Measurements from ENCODE around the gene DNPEP.
A peak's percentile ranks its signal among the peaks of the same experiment; 100 is the strongest.

Gene DNPEP

DNA sequence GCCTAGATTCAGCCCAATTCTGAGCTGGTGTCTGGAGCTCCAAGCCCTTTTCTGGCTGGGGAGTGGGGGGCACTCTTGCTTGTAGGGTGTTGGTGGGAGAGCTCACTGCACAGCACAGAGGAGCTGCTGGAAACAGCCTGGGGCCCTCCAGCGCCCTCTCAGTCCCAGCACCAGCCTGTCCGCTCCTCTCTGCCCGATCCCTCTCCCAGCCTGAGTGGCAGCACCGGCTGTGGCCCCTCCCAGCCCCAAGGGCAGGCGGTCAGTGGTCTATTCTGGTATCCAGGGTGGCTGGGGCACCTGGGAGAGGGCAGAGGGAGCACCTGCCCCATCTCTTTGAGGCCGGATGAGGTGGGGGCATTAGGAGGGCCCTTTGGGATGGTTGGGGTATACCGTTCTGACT is 17.2 kb upstream of the DNPEP start:
- H3K4me3 ChIP-seq (IDR thresholded peaks at IDR 0.05; ENCODE audit: insufficient read depth, low read depth, low read length) = no peak overlapping the region
- H3K4me2 ChIP-seq = no peak overlapping the region
- H3K27me3 ChIP-seq (ENCODE audit: insufficient read depth, low read depth) = no peaks in the 10 kb centered on the region
- H2AFZ ChIP-seq (ENCODE audit: low read depth) = no peak overlapping the region
- H4K20me1 ChIP-seq (ENCODE audit: insufficient read depth) = no peaks in the 10 kb centered on the region
- no peak overlapping the region for H3K9ac ChIP-seq
- peaks cover 5% of the 10 kb centered on the region for H3K4me1 ChIP-seq (ENCODE audit: low read depth, poor library complexity, severe bottlenecking)
- no peaks in the 10 kb centered on the region for H3K79me2 ChIP-seq (ENCODE audit: insufficient read depth, low read depth)
- H3K36me3 ChIP-seq (ENCODE audit: insufficient read depth) = no peaks in the 10 kb centered on the region
- H3K27ac ChIP-seq = no peak overlapping the region
- TF ChIP-seq, protein P1, sequence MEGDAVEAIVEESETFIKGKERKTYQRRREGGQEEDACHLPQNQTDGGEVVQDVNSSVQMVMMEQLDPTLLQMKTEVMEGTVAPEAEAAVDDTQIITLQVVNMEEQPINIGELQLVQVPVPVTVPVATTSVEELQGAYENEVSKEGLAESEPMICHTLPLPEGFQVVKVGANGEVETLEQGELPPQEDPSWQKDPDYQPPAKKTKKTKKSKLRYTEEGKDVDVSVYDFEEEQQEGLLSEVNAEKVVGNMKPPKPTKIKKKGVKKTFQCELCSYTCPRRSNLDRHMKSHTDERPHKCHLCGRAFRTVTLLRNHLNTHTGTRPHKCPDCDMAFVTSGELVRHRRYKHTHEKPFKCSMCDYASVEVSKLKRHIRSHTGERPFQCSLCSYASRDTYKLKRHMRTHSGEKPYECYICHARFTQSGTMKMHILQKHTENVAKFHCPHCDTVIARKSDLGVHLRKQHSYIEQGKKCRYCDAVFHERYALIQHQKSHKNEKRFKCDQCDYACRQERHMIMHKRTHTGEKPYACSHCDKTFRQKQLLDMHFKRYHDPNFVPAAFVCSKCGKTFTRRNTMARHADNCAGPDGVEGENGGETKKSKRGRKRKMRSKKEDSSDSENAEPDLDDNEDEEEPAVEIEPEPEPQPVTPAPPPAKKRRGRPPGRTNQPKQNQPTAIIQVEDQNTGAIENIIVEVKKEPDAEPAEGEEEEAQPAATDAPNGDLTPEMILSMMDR (conservative IDR thresholded peaks at IDR 0.05; ENCODE audit: low read depth, low read length) = no peak

DNA sequence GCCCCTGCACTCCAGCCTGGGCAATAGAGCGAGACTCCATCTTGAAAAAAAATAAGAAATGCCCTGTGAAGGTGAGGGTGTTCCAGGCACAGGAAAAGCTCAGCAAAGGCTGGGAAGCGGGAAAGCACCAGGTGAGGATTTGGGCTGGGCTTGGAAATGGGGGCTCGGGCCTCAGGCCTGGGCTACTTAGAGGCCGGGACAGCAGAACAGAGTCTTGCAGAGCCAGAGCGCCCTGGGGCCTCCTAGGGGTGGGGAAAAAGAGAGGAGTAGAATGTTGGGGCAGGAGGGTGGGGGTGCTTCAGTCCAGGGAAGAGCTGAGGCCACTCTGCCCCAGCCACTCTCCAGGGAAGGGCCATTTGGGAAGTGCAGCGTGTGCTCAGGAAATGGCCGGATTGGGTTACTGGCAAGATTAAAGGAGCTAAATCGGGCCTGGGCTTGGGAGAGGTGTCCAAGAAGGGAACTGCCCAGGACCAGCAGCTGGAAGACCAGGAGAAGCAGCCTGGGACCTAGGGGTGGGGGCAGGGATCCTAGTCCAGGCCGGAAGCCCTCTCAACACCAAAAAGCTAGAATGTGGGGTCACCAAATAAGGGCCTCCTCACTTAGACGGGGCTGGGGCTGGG is 16.7 kb upstream of the DNPEP start:
- H3K9ac ChIP-seq = no peak overlapping the region
- H3K27ac ChIP-seq = no peak overlapping the region
- no peak overlapping the region for H2AFZ ChIP-seq (ENCODE audit: low read depth)
- no peaks in the 10 kb centered on the region for H4K20me1 ChIP-seq (ENCODE audit: insufficient read depth)
- no peak overlapping the region for H3K4me2 ChIP-seq
- no peak overlapping the region for H3K4me3 ChIP-seq (IDR thresholded peaks at IDR 0.05; ENCODE audit: insufficient read depth, low read depth, low read length)
- no peaks in the 10 kb centered on the region for H3K27me3 ChIP-seq (ENCODE audit: insufficient read depth, low read depth)
- TF ChIP-seq, protein P1 (conservative IDR thresholded peaks at IDR 0.05; ENCODE audit: low read depth, low read length) = no peak
- peaks cover 5% of the 10 kb centered on the region for H3K4me1 ChIP-seq (ENCODE audit: low read depth, poor library complexity, severe bottlenecking)
- H3K36me3 ChIP-seq (ENCODE audit: insufficient read depth) = no peaks in the 10 kb centered on the region
- H3K79me2 ChIP-seq (ENCODE audit: insufficient read depth, low read depth) = no peaks in the 10 kb centered on the region

GRCh38 chr2:219403861-219404260 is 16.1 kb upstream of the DNPEP start:
- Histone ChIP-seq H3K27me3 (ENCODE audit: insufficient read depth, low read depth) (no peaks in the 10 kb centered on the region), H3K36me3 (ENCODE audit: insufficient read depth) (no peaks in the 10 kb centered on the region), H3K4me3 (IDR thresholded peaks at IDR 0.05; ENCODE audit: insufficient read depth, low read depth, low read length) (no peak overlapping the region), H3K4me1 (ENCODE audit: low read depth, poor library complexity, severe bottlenecking) (peaks cover 5% of the 10 kb centered on the region), H3K4me2 (no peak overlapping the region), H3K79me2 (ENCODE audit: insufficient read depth, low read depth) (no peaks in the 10 kb centered on the region), H3K27ac (no peak overlapping the region), H4K20me1 (ENCODE audit: insufficient read depth) (no peaks in the 10 kb centered on the region), H3K9ac (no peak overlapping the region), H2AFZ (ENCODE audit: low read depth) (no peak overlapping the region)
- TF ChIP-seq, protein P1 (conservative IDR thresholded peaks at IDR 0.05; ENCODE audit: low read depth, low read length) = no peak

DNA sequence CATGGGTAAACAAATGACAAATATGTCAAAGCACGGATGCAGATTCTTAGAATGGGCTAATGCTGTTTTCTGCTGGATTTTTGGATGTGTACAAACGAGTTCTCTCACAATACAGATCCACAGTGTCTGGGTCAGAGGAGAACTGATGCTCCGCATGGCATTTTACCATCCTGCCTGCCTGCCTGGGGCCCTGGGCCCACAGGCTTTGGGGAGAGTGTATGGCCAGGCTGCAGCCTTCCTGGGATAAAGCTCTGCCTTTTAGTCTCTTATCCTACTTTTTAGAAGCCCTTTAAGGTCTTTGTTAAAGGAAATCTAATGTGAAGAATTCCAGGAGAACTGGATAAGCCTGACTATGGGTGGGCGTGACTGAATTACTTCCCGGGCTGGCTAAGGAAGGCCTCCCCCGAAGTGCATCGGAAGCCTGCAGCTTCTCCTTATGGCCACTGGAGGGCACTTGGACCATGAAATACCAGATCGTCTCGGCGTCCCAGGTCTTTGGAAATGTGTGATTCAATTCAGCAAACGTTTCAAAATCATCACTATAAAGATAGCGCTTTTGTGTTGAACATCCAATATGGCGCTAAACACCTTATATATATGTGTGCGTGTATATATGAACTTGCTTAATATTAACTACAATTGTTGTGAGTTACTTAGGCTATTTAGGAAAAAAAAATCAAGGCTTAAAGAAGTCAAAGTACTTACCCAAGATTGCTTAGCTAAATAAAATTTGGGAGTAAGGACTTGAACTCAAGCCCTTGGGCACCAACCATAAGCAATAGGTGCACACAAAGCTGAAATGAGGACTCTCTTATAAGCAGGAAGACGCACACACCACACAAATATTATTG is 15.2 kb upstream of the DNPEP start:
- no peak overlapping the region for H2AFZ ChIP-seq (ENCODE audit: low read depth)
- no peak overlapping the region for H3K4me3 ChIP-seq (IDR thresholded peaks at IDR 0.05; ENCODE audit: insufficient read depth, low read depth, low read length)
- no peak overlapping the region for H3K27ac ChIP-seq
- H3K9ac ChIP-seq = no peak overlapping the region
- H4K20me1 ChIP-seq (ENCODE audit: insufficient read depth) = no peaks in the 10 kb centered on the region
- peaks cover 5% of the 10 kb centered on the region for H3K4me1 ChIP-seq (ENCODE audit: low read depth, poor library complexity, severe bottlenecking)
- H3K79me2 ChIP-seq (ENCODE audit: insufficient read depth, low read depth) = no peaks in the 10 kb centered on the region
- TF ChIP-seq, protein P1 (conservative IDR thresholded peaks at IDR 0.05; ENCODE audit: low read depth, low read length) = peak; percentile 82
- H3K4me2 ChIP-seq = no peak overlapping the region
- H3K36me3 ChIP-seq (ENCODE audit: insufficient read depth) = no peaks in the 10 kb centered on the region
- H3K27me3 ChIP-seq (ENCODE audit: insufficient read depth, low read depth) = no peaks in the 10 kb centered on the region

All from KMS-11 (cell line).